ENCODE results near the gene GHSR. TPM values are rescaled to one million over a fixed set of nuclear protein-coding genes. Genes with fewer than 3 reads are reported as not detected.

GHSR gene
- polyA plus RNA-seq, 1 experiment = not detected

GRCh38 chr3:172464306-172464705, 16.1 kb upstream of the GHSR start:
- no peak for DNase-seq (ENCODE audit: low read depth)
- ChIA-PET CTCF (interaction anchor here (0.5 to 1.2 kb wide), 2 partner anchors 9 to 318 kb away, joined by 3 read pairs; no protein-coding TSS in a partner anchor), POLR2A (no interaction called here)

GRCh38 chr3:172461530-172462138, 13.4 kb upstream of the GHSR start:
- no peaks in the 10 kb centered on the region for H3K36me3 ChIP-seq (ENCODE audit: control insufficient read depth, insufficient read depth, low read length)
- ChIA-PET CTCF (interaction anchor here (0.6 to 2.7 kb wide), 18 partner anchors 9 to 1494 kb away, joined by 3 to 10 read pairs (median 4); partner anchors contain the start of gene GHSR), POLR2A (no interaction called here)
- TF ChIP-seq CTCF (IDR thresholded peaks at IDR 0.05; ENCODE audit: insufficient read depth, low read depth, low read length) = peak; percentile 89
- H3K27me3 ChIP-seq (ENCODE audit: control insufficient read depth, insufficient read depth, low read length) = no peaks in the 10 kb centered on the region
- no peak for DNase-seq (ENCODE audit: low read depth)
- no peak overlapping the region for H3K4me3 ChIP-seq (ENCODE audit: low read depth, low read length)

More at GRCh38 chr3:172464306-172464705, 16.1 kb upstream of the GHSR start:
- Histone ChIP-seq H3K4me3 (ENCODE audit: low read depth, low read length) (no peak overlapping the region), H3K36me3 (ENCODE audit: control insufficient read depth, insufficient read depth, low read length) (no peaks in the 10 kb centered on the region), H3K27me3 (ENCODE audit: control insufficient read depth, insufficient read depth, low read length) (no peaks in the 10 kb centered on the region)
- no peak for TF ChIP-seq CTCF (IDR thresholded peaks at IDR 0.05; ENCODE audit: insufficient read depth, low read depth, low read length)

- no peak for DNase-seq (ENCODE audit: low read depth)
- H3K27me3 ChIP-seq (ENCODE audit: control insufficient read depth, insufficient read depth, low read length) = 0 out of 2 replicates have a peak, but pooled peaks cover 2% of the 10 kb centered on the region
- no peaks in the 10 kb centered on the region for H3K36me3 ChIP-seq (ENCODE audit: control insufficient read depth, insufficient read depth, low read length)
- CTCF ChIA-PET = no interaction called here
- TF ChIP-seq CTCF (IDR thresholded peaks at IDR 0.05; ENCODE audit: insufficient read depth, low read depth, low read length) = no peak
- POLR2A ChIA-PET = no interaction called here
- H3K4me3 ChIP-seq (ENCODE audit: low read depth, low read length) = no peak overlapping the region
Measured at GRCh38 chr3:172456404-172456803, 8.1 kb upstream of the GHSR start.

- H3K36me3 ChIP-seq (ENCODE audit: control insufficient read depth, insufficient read depth, low read length) = no peaks in the 10 kb centered on the region
- no peak for TF ChIP-seq CTCF (IDR thresholded peaks at IDR 0.05; ENCODE audit: insufficient read depth, low read depth, low read length)
- peaks cover 12% of the 10 kb centered on the region for H3K27me3 ChIP-seq (ENCODE audit: control insufficient read depth, insufficient read depth, low read length)
- CTCF ChIA-PET = no interaction called here
- POLR2A ChIA-PET = no interaction called here
- no peak for DNase-seq (ENCODE audit: low read depth)
- no peak overlapping the region for H3K4me3 ChIP-seq (ENCODE audit: low read depth, low read length)
Measured at GRCh38 chr3:172454180-172454579, 5.9 kb upstream of the GHSR start.

GRCh38 chr3:172449466-172450149, 1.4 kb upstream of the GHSR start:
- no peak for DNase-seq (ENCODE audit: low read depth)
- POLR2A ChIA-PET = no interaction called here
- CTCF ChIA-PET = interaction anchor here (0.6 to 1.8 kb wide), 3 partner anchors 12 to 113 kb away, joined by 3 to 7 read pairs (median 5); no protein-coding TSS in a partner anchor
- Histone ChIP-seq H3K4me3 (ENCODE audit: low read depth, low read length) (no peak overlapping the region), H3K36me3 (ENCODE audit: control insufficient read depth, insufficient read depth, low read length) (no peaks in the 10 kb centered on the region), H3K27me3 (ENCODE audit: control insufficient read depth, insufficient read depth, low read length) (peaks cover 36% of the 10 kb centered on the region)
- no peak for TF ChIP-seq CTCF (IDR thresholded peaks at IDR 0.05; ENCODE audit: insufficient read depth, low read depth, low read length)
